Measurements from ENCODE around the gene GLYATL3.

GLYATL3 gene

GRCh38 chr6:49548613-49549304 lies 49.0 kb downstream of the GLYATL3 start (continued):
- TF ChIP-seq CSRNP3 (CRISPR knock-in tag; IDR thresholded peaks at IDR 0.05), result no peak
- TF ChIP-seq ZNF8 (CRISPR knock-in tag; IDR thresholded peaks at IDR 0.05), result no peak
- no peak for TF ChIP-seq ZC3H10 (CRISPR knock-in tag; IDR thresholded peaks at IDR 0.05)
- TF ChIP-seq ISL1 (CRISPR knock-in tag; IDR thresholded peaks at IDR 0.05), result no peak
- TF ChIP-seq ZFP3 (CRISPR knock-in tag; IDR thresholded peaks at IDR 0.05), result no peak
- no peak for TF ChIP-seq BACH2 (CRISPR knock-in tag; IDR thresholded peaks at IDR 0.05; ENCODE audit: borderline replicate concordance)
- TF ChIP-seq OSR1 (CRISPR knock-in tag; IDR thresholded peaks at IDR 0.05), result no peak
- TF ChIP-seq TOX (CRISPR knock-in tag; IDR thresholded peaks at IDR 0.05; ENCODE audit: borderline replicate concordance), result no peak
- no peak for TF ChIP-seq PPARA (CRISPR knock-in tag; IDR thresholded peaks at IDR 0.05; ENCODE audit: borderline replicate concordance)
- no peak for TF ChIP-seq GLIS3 (CRISPR knock-in tag; IDR thresholded peaks at IDR 0.05)
- no peak for TF ChIP-seq ARNTL (CRISPR knock-in tag; IDR thresholded peaks at IDR 0.05; ENCODE audit: borderline replicate concordance, low read depth)

DNA sequence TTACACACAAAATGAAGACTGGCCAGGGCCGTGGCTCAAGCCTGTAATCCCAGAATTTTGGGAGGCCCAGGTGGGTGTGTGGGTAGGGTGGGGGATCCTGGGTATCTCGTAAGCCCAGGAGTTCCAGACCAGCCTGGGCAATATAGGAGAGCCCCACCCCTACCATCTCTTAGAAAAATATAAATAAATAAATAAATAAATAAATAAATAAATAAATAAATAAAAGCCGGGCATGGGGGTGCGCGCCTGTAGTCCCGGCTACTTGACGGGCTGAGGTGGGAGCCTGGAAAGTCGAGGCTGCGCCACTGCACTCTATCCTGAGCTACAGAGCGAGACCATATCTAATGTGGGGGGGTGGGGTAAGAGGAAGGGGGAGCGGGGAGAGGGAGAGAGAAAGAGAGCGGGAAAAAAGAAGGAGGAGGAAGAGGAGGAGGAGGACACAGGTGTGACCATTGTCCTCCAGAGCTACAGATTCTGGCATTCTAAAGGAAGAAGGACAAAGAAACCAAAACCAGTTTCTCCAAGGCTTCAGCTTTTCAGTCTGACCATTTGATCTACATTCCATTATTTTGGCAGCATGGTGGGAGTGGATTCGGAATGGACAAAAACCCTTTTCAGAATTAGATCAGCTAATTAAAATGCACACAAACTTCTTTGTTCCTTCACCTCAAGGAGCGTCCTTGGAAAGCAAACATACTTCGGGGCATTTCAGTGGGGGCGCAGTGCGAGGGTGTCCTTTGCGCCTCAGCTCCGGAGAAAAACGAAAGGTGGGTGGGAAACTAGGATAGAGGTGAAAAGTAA lies 50.2 kb downstream of the GLYATL3 start:
- TF ChIP-seq OSR1 (CRISPR knock-in tag; IDR thresholded peaks at IDR 0.05) (no peak), SNAI2 (CRISPR knock-in tag; IDR thresholded peaks at IDR 0.05) (no peak), ZNF8 (CRISPR knock-in tag; IDR thresholded peaks at IDR 0.05) (no peak)
- ATAC-seq, result no peak

GRCh38 chr6:49550492-49551077 lies 50.9 kb downstream of the GLYATL3 start, which contains the start of gene C6orf141:
Gene C6orf141, plus strand, starts transcription at chr6:49550668. Its CDS starts 125 bp downstream, at chr6:49550793.
- TF ChIP-seq BACH2 (CRISPR knock-in tag; IDR thresholded peaks at IDR 0.05; ENCODE audit: borderline replicate concordance) (no peak), ZNF70 (CRISPR knock-in tag; IDR thresholded peaks at IDR 0.05) (no peak), ZNF565 (CRISPR knock-in tag; conservative IDR thresholded peaks at IDR 0.05; ENCODE audit: low read depth) (no peak), ARNTL (CRISPR knock-in tag; IDR thresholded peaks at IDR 0.05; ENCODE audit: borderline replicate concordance, low read depth) (no peak), PPARA (CRISPR knock-in tag; IDR thresholded peaks at IDR 0.05; ENCODE audit: borderline replicate concordance) (no peak), ZC3H10 (CRISPR knock-in tag; IDR thresholded peaks at IDR 0.05) (no peak), CSRNP3 (CRISPR knock-in tag; IDR thresholded peaks at IDR 0.05) (no peak), ZFP30 (CRISPR knock-in tag; IDR thresholded peaks at IDR 0.05) (no peak), ESRRG (CRISPR knock-in tag; IDR thresholded peaks at IDR 0.05) (no peak)
- TF ChIP-seq, protein P1, sequence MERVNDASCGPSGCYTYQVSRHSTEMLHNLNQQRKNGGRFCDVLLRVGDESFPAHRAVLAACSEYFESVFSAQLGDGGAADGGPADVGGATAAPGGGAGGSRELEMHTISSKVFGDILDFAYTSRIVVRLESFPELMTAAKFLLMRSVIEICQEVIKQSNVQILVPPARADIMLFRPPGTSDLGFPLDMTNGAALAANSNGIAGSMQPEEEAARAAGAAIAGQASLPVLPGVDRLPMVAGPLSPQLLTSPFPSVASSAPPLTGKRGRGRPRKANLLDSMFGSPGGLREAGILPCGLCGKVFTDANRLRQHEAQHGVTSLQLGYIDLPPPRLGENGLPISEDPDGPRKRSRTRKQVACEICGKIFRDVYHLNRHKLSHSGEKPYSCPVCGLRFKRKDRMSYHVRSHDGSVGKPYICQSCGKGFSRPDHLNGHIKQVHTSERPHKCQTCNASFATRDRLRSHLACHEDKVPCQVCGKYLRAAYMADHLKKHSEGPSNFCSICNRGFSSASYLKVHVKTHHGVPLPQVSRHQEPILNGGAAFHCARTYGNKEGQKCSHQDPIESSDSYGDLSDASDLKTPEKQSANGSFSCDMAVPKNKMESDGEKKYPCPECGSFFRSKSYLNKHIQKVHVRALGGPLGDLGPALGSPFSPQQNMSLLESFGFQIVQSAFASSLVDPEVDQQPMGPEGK (CRISPR knock-in tag; IDR thresholded peaks at IDR 0.05; ENCODE audit: borderline replicate concordance), result no peak
- TF ChIP-seq, protein P2, sequence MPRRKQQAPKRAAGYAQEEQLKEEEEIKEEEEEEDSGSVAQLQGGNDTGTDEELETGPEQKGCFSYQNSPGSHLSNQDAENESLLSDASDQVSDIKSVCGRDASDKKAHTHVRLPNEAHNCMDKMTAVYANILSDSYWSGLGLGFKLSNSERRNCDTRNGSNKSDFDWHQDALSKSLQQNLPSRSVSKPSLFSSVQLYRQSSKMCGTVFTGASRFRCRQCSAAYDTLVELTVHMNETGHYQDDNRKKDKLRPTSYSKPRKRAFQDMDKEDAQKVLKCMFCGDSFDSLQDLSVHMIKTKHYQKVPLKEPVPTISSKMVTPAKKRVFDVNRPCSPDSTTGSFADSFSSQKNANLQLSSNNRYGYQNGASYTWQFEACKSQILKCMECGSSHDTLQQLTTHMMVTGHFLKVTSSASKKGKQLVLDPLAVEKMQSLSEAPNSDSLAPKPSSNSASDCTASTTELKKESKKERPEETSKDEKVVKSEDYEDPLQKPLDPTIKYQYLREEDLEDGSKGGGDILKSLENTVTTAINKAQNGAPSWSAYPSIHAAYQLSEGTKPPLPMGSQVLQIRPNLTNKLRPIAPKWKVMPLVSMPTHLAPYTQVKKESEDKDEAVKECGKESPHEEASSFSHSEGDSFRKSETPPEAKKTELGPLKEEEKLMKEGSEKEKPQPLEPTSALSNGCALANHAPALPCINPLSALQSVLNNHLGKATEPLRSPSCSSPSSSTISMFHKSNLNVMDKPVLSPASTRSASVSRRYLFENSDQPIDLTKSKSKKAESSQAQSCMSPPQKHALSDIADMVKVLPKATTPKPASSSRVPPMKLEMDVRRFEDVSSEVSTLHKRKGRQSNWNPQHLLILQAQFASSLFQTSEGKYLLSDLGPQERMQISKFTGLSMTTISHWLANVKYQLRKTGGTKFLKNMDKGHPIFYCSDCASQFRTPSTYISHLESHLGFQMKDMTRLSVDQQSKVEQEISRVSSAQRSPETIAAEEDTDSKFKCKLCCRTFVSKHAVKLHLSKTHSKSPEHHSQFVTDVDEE (CRISPR knock-in tag; IDR thresholded peaks at IDR 0.05), result no peak
- no peak; the same call in 2 of the 3 replicates for ATAC-seq

Measured in SK-N-SH treated with all-trans-retinoic acid at 6 μM for 48 hours (cell line).